GM12892 (cell line): ENCODE data around the gene GPR151.

Source experiments
- POLR2A ChIP-seq: IDR thresholded peaks from 2 replicates; pipeline ENCODE4 v1.6.1; 2011; ENCODE audit warnings: low read depth, low read length, control low read depth
- POLR2AphosphoS5 ChIP-seq: IDR thresholded peaks from 2 replicates; pipeline ENCODE4 v1.6.1; 2011; ENCODE audit warnings: low read depth, low read length, control low read depth
- TAF1 ChIP-seq: IDR thresholded peaks from 2 replicates; pipeline ENCODE4 v1.6.1; 2011; ENCODE audit warnings: low read depth, mild to moderate bottlenecking, control low read depth, low read length, borderline replicate concordance

- TF ChIP-seq POLR2A, result no peak
- no peak for TF ChIP-seq POLR2AphosphoS5
- TF ChIP-seq TAF1, result no peak
Measured at GRCh38 chr5:146482775-146483174, 33.2 kb downstream of the GPR151 start.
